Activated CD4-positive, alpha-beta T cell treated with anti-CD3 and anti-CD28 coated beads, Interleukin-2, amount 10 ng/mL, durations not matched to agents 24 days and 14 days (primary cell): ENCODE data around the gene OR5AR1. TPM values are rescaled to one million over a fixed set of nuclear protein-coding genes. Genes with fewer than 3 reads are reported as not detected.

Source experiments
- DNase-seq: peaks from one replicate; pipeline ENCODE4 v3.0.0; 2022
- H3K27ac Mint-ChIP-seq: one replicate; pipeline ENCODE4 v1.8.0; 2022; ENCODE audit warnings: mild to moderate bottlenecking, mixed read lengths
- H3K27me3 Mint-ChIP-seq: one replicate; pipeline ENCODE4 v1.8.0; 2022; ENCODE audit warnings: mixed read lengths
- H3K36me3 Mint-ChIP-seq: one replicate; pipeline ENCODE4 v1.8.0; 2022; ENCODE audit warnings: low read depth, mild to moderate bottlenecking, mixed read lengths
- H3K4me1 Mint-ChIP-seq: one replicate; pipeline ENCODE4 v1.8.0; 2021; ENCODE audit warnings: mixed read lengths
- H3K4me3 Mint-ChIP-seq: one replicate; pipeline ENCODE4 v1.8.0; 2022; ENCODE audit warnings: mild to moderate bottlenecking, moderate library complexity, mixed read lengths
- H3K9me3 Mint-ChIP-seq: one replicate; pipeline ENCODE4 v1.8.0; 2021; ENCODE audit warnings: mixed read lengths
- intact Hi-C: fragments of 100-400 bp; cut with micrococcal nuclease; formaldehyde crosslinking; loops from one replicate; pipeline ENCODE4 v1.15.1; 2023
- total RNA-seq: library from RNA; stranded (reverse); gene quantifications from 2 replicates; pipeline ENCODE4 v1.2.3, GENCODE V29; 2022

The OR5AR1 gene
- total RNA-seq, 1 donor from 2014 or later, result not detected

DNA sequence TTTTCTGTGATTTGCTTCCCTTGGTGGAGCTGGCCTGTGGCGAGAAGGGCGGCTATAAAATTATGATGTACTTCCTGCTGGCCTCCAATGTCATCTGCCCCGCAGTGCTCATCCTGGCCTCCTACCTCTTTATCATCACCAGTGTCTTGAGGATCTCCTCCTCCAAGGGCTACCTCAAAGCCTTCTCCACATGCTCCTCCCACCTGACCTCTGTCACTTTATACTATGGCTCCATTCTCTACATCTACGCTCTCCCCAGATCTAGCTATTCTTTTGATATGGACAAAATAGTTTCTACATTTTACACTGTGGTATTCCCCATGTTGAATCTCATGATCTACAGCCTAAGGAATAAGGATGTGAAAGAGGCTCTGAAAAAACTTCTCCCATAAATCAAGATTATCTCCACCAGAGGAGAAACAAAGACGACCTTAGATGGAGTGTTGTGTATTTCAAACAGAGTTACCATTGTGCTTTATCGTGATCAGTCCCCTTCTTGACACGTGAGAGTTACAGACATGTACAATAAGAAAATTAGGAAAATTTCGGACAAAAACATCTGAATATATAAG lies 37.5 kb downstream of the OR5AR1 start:
- H3K27me3 Mint-ChIP-seq, result no peaks in the 10 kb centered on the region
- H3K4me3 Mint-ChIP-seq, result no peak overlapping the region
- H3K9me3 Mint-ChIP-seq, result no peaks in the 10 kb centered on the region

DNA sequence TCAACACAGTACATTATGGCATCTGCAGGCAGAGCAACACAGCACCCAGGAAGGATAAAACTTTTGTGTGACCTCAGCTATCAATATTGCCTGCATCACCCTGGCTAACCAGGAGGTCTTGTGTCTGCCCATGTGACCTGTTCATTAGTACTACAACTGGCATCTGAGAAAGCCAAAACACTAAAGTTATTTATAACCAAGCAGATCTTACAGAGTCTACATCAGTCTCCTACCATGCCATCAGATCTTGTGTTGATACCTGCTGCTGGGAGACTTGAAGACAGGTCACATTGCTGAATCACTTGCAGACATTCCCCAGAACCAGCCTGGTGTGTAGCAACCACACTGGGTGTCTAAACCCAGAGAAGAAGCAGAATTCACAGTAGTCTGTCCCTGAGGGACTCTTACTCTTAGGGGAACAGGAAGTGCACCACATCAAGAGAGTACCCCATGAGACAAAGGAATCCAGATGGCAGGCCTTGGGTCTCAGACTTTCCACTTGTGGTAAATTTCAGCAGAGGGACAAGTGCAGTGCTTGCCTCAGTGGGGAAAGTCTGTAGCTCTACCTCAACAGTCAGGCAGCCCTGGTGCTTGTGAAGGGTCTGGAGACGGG lies 42.4 kb downstream of the OR5AR1 start:
- DNase-seq, result no peak
- no peaks in the 10 kb centered on the region for H3K27me3 Mint-ChIP-seq
- no peaks in the 10 kb centered on the region for H3K36me3 Mint-ChIP-seq
- peaks cover 3% of the 10 kb centered on the region for H3K9me3 Mint-ChIP-seq
- H3K4me3 Mint-ChIP-seq, result no peak overlapping the region
- no peaks in the 10 kb centered on the region for H3K4me1 Mint-ChIP-seq
- H3K27ac Mint-ChIP-seq, result no peak overlapping the region
- intact Hi-C loops, result no loop called here

More for the DNA sequence above, 37.5 kb downstream of the OR5AR1 start:
- no peaks in the 10 kb centered on the region for H3K4me1 Mint-ChIP-seq
- H3K36me3 Mint-ChIP-seq, result no peaks in the 10 kb centered on the region
- no peak overlapping the region for H3K27ac Mint-ChIP-seq
- intact Hi-C loops, result no loop called here
- DNase-seq, result no peak

DNA sequence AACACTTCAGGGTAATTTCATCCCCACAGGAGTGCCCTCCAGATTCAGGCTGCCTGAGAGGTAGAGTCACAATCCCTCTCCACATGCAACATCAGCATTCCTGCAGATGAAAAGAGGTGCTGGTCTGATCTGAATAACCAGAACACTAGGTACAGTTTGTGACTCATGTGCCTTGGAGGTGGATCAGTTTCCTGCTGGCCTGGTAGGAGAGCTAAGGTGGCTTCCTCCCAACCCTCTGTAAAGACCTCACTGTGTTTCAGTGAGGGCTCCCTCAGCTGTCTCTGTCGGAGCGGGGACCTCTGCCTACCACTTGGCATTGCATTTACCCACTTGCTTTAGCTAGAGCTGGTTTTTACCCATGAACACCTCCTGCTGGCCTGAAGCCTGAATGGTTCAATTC lies 43.0 kb downstream of the OR5AR1 start:
- intact Hi-C loops, result no loop called here
- no peak for DNase-seq
- H3K27me3 Mint-ChIP-seq, result no peaks in the 10 kb centered on the region
- H3K27ac Mint-ChIP-seq, result no peak overlapping the region
- H3K4me1 Mint-ChIP-seq, result no peaks in the 10 kb centered on the region
- H3K9me3 Mint-ChIP-seq, result peaks cover 3% of the 10 kb centered on the region
- H3K36me3 Mint-ChIP-seq, result no peaks in the 10 kb centered on the region
- no peak overlapping the region for H3K4me3 Mint-ChIP-seq

DNA sequence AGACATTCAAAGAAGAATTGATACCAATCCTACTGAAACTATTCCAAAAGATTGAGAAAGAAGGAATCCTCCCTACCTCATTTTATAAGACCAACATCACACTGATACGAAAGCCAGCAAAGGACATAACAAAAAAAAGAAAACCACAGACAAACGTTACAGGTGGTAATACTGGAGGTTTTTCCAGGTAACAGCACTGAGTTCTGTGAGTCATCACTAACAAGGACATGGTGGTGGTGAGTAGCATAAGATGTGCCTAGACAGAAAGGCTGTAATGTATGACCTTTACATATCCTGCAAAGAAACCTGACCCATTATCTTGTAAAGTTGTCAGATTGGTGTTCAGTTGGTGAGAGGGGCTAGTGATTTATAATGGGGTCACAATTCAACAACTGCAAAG lies 50.7 kb downstream of the OR5AR1 start:
- Mint-ChIP-seq H3K4me1 (no peaks in the 10 kb centered on the region), H3K4me3 (no peak overlapping the region), H3K36me3 (no peaks in the 10 kb centered on the region), H3K9me3 (peaks cover 9% of the 10 kb centered on the region), H3K27ac (no peak overlapping the region), H3K27me3 (no peaks in the 10 kb centered on the region)
- DNase-seq, result no peak
- intact Hi-C loops, result no loop called here

Other genes with a start within 250 kb of the OR5AR1 start
- not detected in 2 replicates for gene OR5M3, start 190.3 kb upstream of the OR5AR1 start, total RNA-seq
- gene OR5M8, start 172.3 kb upstream of the OR5AR1 start, total RNA-seq, result not detected in 2 replicates
- gene OR5M11, start 120.4 kb upstream of the OR5AR1 start, total RNA-seq, result not detected in 2 replicates
- not detected in 2 replicates for gene OR5M10, start 86.0 kb upstream of the OR5AR1 start, total RNA-seq
- not detected in 2 replicates for gene OR5M1, start 48.8 kb upstream of the OR5AR1 start, total RNA-seq
- not detected in 2 replicates for gene OR5AP2, start 21.2 kb upstream of the OR5AR1 start, total RNA-seq
- not detected in 2 replicates for gene OR9G1, start 35.4 kb downstream of the OR5AR1 start, total RNA-seq
- not detected in 2 replicates for gene OR9G4, start 85.0 kb downstream of the OR5AR1 start, total RNA-seq